HL-60 (cell line): Measurements from ENCODE around the gene FAM20A.

Experiments used
- DNase-seq, 2 experiments: peaks; one replicate each; pipeline ENCODE4 v3.0.0-alpha.2; 2010 to 2020; ENCODE audit warnings: low read depth in 1 of 2, low spot score in 1 of 2
- H3K27ac ChIP-seq: fragments of 250-450 bp; sonication (Bioruptor Pico); replicated peaks from 2 replicates; pipeline ENCODE4 v1.5.1; 2020; ENCODE audit warnings: mild to moderate bottlenecking, moderate library complexity
- H3K27me3 ChIP-seq: fragments of 250-450 bp; sonication (Bioruptor Pico); 2 replicates; pipeline ENCODE4 v1.5.1; 2021; ENCODE audit warnings: mild to moderate bottlenecking, moderate library complexity; ENCODE audit not compliant: insufficient read depth, poor library complexity, severe bottlenecking
- H3K4me3 ChIP-seq: replicated peaks from 2 replicates; pipeline ENCODE4 v1.5.1; 2011; ENCODE audit warnings: mild to moderate bottlenecking, control low read depth, low read length; ENCODE audit not compliant: insufficient read depth
- CTCF ChIP-seq: IDR thresholded peaks from one replicate; pipeline ENCODE4 v1.5.1; 2011; ENCODE audit warnings: low read length, control low read depth, inconsistent platforms; ENCODE audit not compliant: insufficient read depth
- GABPA ChIP-seq: IDR thresholded peaks from 2 replicates; pipeline ENCODE4 v1.6.1; 2012; ENCODE audit warnings: low read depth
- POLR2AphosphoS5 ChIP-seq: IDR thresholded peaks from 2 replicates; pipeline ENCODE4 v1.6.1; 2012; ENCODE audit warnings: low read depth
- REST ChIP-seq: IDR thresholded peaks from 2 replicates; pipeline ENCODE4 v1.6.1; 2012; ENCODE audit warnings: low read depth; ENCODE audit not compliant: insufficient replicate concordance
- SPI1 ChIP-seq: IDR thresholded peaks from 2 replicates; pipeline ENCODE4 v1.6.1; 2012; ENCODE audit warnings: low read depth, mild to moderate bottlenecking, borderline replicate concordance

Gene FAM20A

DNA sequence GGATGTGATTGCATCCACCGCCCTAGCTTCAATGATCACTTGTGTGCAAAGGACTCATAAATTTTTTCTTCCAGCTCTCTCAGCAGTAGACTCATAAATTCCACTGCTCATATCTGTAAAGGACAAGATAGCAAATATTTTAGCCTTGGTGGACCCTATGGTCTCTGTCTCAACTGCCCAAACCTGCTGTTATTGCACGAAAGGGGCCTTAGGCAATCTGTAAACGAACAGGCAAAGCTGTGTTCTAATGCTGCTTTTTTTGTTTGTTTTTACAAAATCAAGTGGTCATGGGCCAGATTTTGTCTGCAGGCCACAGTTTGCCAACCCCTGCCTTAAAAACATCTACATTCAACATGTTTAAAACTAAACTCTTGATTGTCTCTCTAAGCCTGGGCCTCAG, 34.1 kb downstream of the FAM20A start:
- no peak overlapping the region for H3K27ac ChIP-seq
- H3K27me3 ChIP-seq: peaks cover 2% of the 10 kb centered on the region
- H3K4me3 ChIP-seq: no peak overlapping the region
- DNase-seq: no peak
- no peak for TF ChIP-seq SPI1
- TF ChIP-seq POLR2AphosphoS5: no peak
- no peak for TF ChIP-seq CTCF
- no peak for TF ChIP-seq REST
- TF ChIP-seq GABPA: no peak

GRCh38 chr17:68566442-68566738, 34.8 kb downstream of the FAM20A start:
- no peak for DNase-seq
- no peak overlapping the region for H3K27ac ChIP-seq
- peaks cover 2% of the 10 kb centered on the region for H3K27me3 ChIP-seq
- H3K4me3 ChIP-seq: no peak overlapping the region
- TF ChIP-seq GABPA: no peak
- no peak for TF ChIP-seq CTCF
- TF ChIP-seq REST: no peak
- TF ChIP-seq SPI1: no peak
- no peak for TF ChIP-seq POLR2AphosphoS5

DNA sequence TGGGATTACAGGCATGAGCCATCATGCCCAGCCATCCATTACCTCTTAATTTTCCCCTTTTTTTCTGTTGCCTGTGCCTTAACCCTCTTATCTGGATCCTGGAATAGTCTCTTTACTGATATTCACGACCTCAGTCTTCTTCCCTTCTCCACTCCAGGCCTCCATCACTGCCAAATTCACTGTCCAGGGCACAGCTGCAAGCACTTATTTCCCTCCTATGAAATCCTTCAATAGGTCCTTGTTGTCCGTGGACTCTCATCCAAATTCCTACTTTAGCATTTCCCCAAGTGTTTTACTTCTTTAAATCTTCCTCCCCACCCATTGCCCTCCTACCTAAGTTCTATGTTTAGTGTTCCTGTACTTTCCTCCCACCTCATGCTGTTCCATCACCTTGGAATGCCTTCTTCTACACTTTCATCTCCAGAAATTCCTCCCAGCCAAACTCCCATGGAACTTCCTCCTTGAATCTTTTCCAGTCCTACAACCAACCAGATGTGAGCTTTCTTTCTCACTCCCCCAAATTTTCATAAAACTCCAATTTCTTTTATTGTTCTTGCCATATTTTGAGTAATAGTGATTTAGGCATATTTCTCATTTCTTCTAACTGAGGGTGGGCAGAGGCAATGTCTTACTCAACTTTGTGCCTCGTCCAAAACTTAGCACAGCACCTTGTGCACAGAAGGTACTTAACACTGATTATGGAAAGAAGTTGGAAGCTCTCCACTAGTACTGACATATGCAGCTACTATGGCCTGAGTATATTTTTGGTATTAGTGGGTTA, 35.3 kb downstream of the FAM20A start:
- no peak overlapping the region for H3K27ac ChIP-seq
- DNase-seq: no peak
- no peak overlapping the region for H3K4me3 ChIP-seq
- TF ChIP-seq REST (no peak), SPI1 (no peak), POLR2AphosphoS5 (no peak)
- peaks cover 2% of the 10 kb centered on the region for H3K27me3 ChIP-seq
